T follicular helper cell (primary cell): ENCODE results near the gene BST1.

Source experiments
- DNase-seq: peaks from one replicate; pipeline ENCODE4 v3.0.0-alpha.2; 2020; ENCODE audit warnings: low read depth

The BST1 gene

GRCh38 chr4:15779809-15780208 is 76.9 kb downstream of the BST1 start:
- no peak for DNase-seq

DNA sequence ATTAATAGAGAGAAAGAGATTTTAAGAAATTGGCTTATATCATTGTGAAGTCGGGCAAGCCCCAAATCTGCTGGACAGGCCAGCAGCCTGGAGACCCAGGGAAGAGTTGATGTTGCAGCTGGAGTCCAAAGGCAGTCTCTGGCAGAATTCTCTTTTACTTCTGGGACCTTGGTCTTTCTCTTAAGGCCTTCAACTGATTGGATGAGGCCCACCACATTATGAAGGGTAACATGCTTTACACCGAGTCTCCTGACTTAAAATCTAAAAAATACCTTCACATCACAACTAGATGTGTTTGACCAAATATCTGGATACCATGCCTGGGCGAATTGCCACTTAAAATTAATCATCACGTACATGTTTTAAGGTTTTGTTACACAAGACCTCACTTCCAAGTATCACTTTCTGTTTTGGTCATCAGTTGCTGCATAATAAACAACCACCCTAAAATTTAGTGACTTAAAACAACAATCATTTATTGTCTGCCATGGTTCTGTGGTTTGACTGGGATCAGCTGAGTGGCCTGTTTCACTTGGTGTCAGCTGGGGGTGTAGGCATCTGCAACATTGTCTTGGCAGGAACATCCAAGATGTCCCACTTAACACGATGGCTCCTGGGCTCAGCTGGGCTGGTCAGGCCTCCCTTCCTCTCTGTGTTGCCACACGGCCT is 78.7 kb downstream of the BST1 start:
- DNase-seq = no peak
